ENCODE measurements around the gene ANO1. TPM values are rescaled to one million over a fixed set of nuclear protein-coding genes. Genes with fewer than 3 reads are reported as not detected.

The ANO1 gene
- total RNA-seq, 4 donors from 2014 or later: 1.1 to 27.2 (median 4.2) TPM

DNA sequence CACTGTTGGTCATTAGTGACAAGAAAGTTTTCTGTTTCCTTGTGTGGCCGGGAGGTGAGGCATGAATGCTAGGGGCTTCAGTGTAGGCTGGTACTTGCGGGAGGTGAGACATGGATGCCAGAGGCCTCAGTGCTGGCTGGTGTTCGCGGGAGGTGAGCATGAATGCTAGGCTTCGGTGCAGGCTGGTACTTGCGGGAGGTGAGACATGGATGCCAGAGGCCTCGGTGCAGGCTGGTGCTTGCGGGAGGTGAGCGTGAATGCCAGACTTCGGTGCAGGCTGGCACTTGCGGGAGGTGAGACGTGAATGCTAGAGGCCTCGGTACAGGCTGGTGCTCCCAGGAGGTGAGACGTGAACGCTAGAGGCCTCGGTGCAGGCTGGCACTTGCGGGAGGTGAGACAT lies 48.4 kb downstream of the ANO1 start:
- Histone ChIP-seq H3K27me3 (no peaks in the 10 kb centered on the region), H3K4me1 (no peaks in the 10 kb centered on the region), H3K36me3 (no peaks in the 10 kb centered on the region), H3K4me3 (no peak overlapping the region), H3K27ac (no peak overlapping the region), H3K9me3 (no peaks in the 10 kb centered on the region)
- no peak for DNase-seq
- TF ChIP-seq, protein P1, sequence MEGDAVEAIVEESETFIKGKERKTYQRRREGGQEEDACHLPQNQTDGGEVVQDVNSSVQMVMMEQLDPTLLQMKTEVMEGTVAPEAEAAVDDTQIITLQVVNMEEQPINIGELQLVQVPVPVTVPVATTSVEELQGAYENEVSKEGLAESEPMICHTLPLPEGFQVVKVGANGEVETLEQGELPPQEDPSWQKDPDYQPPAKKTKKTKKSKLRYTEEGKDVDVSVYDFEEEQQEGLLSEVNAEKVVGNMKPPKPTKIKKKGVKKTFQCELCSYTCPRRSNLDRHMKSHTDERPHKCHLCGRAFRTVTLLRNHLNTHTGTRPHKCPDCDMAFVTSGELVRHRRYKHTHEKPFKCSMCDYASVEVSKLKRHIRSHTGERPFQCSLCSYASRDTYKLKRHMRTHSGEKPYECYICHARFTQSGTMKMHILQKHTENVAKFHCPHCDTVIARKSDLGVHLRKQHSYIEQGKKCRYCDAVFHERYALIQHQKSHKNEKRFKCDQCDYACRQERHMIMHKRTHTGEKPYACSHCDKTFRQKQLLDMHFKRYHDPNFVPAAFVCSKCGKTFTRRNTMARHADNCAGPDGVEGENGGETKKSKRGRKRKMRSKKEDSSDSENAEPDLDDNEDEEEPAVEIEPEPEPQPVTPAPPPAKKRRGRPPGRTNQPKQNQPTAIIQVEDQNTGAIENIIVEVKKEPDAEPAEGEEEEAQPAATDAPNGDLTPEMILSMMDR (IDR thresholded peaks at IDR 0.05): no peak
- TF ChIP-seq POLR2A (IDR thresholded peaks at IDR 0.05): no peak

DNA sequence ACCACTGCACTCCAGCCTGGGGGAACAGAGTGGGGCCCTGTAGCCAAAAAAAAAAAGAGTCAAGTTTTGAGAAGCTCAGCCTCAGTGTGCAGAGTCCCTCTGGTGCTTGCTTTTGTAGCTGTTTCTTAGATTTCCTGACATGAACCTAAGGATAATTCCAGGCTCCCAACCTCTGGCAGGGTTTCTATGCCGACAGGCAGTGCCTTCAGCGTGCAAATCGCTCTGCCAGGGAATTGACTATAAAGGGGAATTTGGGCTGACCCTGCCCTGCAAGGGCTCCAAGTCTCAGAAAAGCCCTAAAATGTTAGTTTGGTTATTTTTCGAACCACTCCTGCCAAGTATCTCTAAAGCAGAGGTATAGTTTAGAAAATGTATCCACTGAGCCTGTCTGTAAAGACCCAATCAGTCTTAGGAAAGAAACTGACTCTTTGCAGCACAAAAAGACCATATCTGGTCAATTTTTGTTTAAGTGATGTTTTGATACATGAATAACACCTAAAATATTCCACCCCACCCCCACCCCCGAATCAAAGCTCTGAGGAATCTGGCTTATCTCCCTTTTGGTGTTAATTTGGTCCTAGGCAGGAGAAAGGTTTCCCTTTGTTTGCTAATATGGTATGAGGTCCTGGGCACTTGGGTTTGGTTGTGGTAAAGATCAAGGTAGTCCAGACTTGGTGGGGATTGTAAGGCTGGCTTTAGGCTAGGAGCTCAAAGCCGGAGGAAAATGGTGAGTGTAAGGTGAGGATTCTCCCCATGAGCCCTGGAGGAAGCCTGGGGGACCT lies 49.7 kb downstream of the ANO1 start:
- Histone ChIP-seq H3K27me3 (no peaks in the 10 kb centered on the region), H3K27ac (no peak overlapping the region)
- DNase-seq: no peak

DNA sequence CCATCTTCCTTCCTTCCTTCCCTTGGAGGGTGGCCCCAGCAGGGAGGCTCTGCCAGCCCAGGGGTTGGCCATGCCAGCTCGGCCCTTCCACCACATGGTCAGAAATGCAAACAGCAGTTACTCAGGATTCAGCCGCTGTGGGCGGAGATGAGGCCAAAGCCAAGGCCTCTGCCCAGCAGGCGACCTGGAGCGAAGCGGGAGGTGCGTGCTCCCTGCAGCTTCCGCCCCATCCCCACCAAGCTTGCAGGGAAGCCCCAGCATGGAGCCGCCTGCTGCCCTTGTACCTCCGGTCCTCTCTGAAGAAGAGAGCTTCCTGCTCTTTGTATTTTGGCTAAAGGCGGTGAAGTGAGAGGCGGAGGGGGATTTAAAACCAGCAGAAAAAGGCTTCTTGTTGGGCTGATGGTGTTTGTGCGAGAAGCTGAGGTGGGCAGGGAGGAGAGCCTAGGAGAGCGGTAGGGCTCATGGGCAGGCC lies 50.4 kb downstream of the ANO1 start:
- no peaks in the 10 kb centered on the region for H3K9me3 ChIP-seq
- no peaks in the 10 kb centered on the region for H3K27me3 ChIP-seq
- no peaks in the 10 kb centered on the region for H3K36me3 ChIP-seq
- no peak for DNase-seq
- no peak overlapping the region for H3K4me3 ChIP-seq
- H3K4me1 ChIP-seq: no peaks in the 10 kb centered on the region
- no peak overlapping the region for H3K27ac ChIP-seq
- TF ChIP-seq, protein P1 (IDR thresholded peaks at IDR 0.05): no peak
- no peak for TF ChIP-seq POLR2A (IDR thresholded peaks at IDR 0.05)

More for the DNA sequence above, 49.7 kb downstream of the ANO1 start:
- TF ChIP-seq, protein P1 (IDR thresholded peaks at IDR 0.05): no peak
- TF ChIP-seq POLR2A (IDR thresholded peaks at IDR 0.05): no peak
- Histone ChIP-seq H3K9me3 (no peaks in the 10 kb centered on the region), H3K4me1 (no peaks in the 10 kb centered on the region), H3K4me3 (no peak overlapping the region), H3K36me3 (no peaks in the 10 kb centered on the region)

DNA sequence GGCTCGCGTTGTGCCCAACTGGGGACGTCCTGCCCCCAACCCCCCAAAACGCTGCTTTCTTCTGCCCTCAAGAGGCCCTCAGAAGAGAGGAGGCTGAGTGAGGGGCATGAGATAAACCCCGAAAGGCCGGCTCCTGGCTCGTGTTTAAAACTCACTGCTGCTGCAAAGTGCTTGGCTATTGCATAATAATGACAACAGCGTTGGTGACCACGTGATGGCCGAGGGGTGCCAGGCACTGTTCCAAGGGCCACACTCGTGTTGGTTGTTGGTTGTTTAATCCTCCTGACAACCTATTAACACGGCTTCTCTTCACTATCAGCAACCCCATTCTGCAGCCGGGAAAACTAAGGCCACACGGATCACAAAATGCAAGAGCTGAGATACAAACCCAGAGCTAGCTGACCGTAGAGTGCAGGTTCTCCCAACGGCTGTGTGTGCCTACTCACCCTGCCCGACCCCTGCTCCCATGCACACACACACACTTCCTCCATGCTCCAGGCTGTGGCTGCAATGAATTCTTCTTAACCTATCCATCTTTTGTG lies 51.0 kb downstream of the ANO1 start:
- Histone ChIP-seq H3K27me3 (no peaks in the 10 kb centered on the region), H3K4me1 (no peaks in the 10 kb centered on the region), H3K27ac (no peak overlapping the region), H3K36me3 (no peaks in the 10 kb centered on the region), H3K4me3 (no peak overlapping the region), H3K9me3 (no peaks in the 10 kb centered on the region)
- TF ChIP-seq, protein P1 (IDR thresholded peaks at IDR 0.05): no peak
- TF ChIP-seq POLR2A (IDR thresholded peaks at IDR 0.05): no peak
- DNase-seq: no peak

DNA sequence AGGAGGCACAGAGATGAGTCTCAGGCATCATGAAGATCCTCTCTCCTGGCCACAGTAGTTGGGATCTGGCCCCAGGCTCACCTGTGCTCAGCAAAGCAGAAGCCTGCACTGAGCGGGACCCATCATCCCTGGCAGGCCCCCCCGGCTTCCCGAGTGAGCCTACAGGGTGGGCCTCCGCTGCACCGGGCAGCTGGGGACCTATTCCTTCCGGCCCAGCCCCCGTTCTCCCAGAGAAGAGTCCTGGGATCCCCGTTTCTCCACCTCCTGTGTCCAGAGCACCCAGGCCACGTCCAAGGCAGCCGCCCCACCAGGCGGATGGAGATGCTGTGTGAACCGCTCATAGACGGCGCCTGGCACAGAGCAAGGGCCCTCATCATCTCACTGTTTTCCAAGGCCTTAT lies 52.5 kb downstream of the ANO1 start:
- Histone ChIP-seq H3K27me3 (no peaks in the 10 kb centered on the region), H3K27ac (no peak overlapping the region), H3K36me3 (no peaks in the 10 kb centered on the region), H3K9me3 (no peaks in the 10 kb centered on the region), H3K4me3 (no peak overlapping the region), H3K4me1 (no peaks in the 10 kb centered on the region)
- DNase-seq: no peak
- TF ChIP-seq POLR2A (IDR thresholded peaks at IDR 0.05): no peak
- TF ChIP-seq, protein P1 (IDR thresholded peaks at IDR 0.05): no peak

Measured in Peyer's patch (tissue), 4 donors.